Measurements from ENCODE around the gene TSSC4.

TSSC4 gene

DNA sequence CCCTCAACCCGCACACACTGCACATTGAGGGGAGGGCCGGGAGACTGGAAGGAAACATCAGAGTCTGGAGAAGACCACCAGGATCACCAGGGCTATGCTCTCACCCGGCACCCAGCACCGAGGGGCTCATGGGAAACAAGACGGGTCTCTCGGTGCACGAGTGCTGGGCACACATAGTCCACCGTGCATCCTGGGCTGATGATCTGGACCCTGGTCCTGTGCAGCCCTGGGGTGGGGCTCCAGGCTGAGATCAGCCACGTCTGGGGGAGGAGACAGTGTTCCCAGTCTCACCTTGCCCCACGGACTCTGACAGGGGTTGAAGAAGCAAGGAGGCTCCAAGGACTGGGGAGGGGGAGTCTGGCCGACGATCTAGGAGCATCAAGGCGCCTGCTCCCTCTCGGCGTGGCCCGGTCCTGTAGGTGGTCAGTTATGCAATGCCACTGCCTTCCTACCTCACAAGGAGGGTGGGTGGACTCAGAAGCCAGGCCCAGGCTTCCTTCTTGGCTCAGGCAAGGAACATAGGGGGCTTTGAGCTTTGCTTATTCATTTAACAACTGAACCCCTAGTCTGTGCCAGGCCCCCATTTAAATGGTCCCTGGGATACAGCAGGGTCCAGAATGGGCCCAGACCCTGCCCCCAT is 34.9 kb upstream of the TSSC4 start:
- no peaks in the 10 kb centered on the region for H3K79me2 ChIP-seq (ENCODE audit: control insufficient read depth, low read length)
- no peaks in the 10 kb centered on the region for H4K20me1 ChIP-seq (ENCODE audit: control insufficient read depth, insufficient read depth, low read depth, low read length)
- H3K9me3 ChIP-seq (ENCODE audit: control insufficient read depth, insufficient read depth, low read length) = no peaks in the 10 kb centered on the region
- H3K4me1 ChIP-seq (ENCODE audit: control insufficient read depth, low read length) = no peaks in the 10 kb centered on the region
- H3K27ac ChIP-seq (ENCODE audit: low read depth, low read length) = no peak overlapping the region
- no peaks in the 10 kb centered on the region for H3K9me2 ChIP-seq (replicated peaks; ENCODE audit: control insufficient read depth, low read length)
- H3K27me3 ChIP-seq (ENCODE audit: control insufficient read depth, low read length) = peaks cover 7% of the 10 kb centered on the region; the same call in 1 of the 2 replicates
- H3K4me2 ChIP-seq (ENCODE audit: low read length) = no peak overlapping the region
- no peaks in the 10 kb centered on the region for H3K36me3 ChIP-seq (ENCODE audit: control insufficient read depth, low read length)
- no peak for TF ChIP-seq EZH2phosphoT487 (IDR thresholded peaks at IDR 0.05; ENCODE audit: borderline replicate concordance, low read length)
- TF ChIP-seq, protein P1, sequence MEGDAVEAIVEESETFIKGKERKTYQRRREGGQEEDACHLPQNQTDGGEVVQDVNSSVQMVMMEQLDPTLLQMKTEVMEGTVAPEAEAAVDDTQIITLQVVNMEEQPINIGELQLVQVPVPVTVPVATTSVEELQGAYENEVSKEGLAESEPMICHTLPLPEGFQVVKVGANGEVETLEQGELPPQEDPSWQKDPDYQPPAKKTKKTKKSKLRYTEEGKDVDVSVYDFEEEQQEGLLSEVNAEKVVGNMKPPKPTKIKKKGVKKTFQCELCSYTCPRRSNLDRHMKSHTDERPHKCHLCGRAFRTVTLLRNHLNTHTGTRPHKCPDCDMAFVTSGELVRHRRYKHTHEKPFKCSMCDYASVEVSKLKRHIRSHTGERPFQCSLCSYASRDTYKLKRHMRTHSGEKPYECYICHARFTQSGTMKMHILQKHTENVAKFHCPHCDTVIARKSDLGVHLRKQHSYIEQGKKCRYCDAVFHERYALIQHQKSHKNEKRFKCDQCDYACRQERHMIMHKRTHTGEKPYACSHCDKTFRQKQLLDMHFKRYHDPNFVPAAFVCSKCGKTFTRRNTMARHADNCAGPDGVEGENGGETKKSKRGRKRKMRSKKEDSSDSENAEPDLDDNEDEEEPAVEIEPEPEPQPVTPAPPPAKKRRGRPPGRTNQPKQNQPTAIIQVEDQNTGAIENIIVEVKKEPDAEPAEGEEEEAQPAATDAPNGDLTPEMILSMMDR (IDR thresholded peaks at IDR 0.05; ENCODE audit: low read depth, low read length, poor library complexity, severe bottlenecking) = no peak
- H3K4me3 ChIP-seq (ENCODE audit: low read length) = no peak overlapping the region
- H3F3A ChIP-seq (ENCODE audit: control insufficient read depth, insufficient read depth) = no peaks in the 10 kb centered on the region

DNA sequence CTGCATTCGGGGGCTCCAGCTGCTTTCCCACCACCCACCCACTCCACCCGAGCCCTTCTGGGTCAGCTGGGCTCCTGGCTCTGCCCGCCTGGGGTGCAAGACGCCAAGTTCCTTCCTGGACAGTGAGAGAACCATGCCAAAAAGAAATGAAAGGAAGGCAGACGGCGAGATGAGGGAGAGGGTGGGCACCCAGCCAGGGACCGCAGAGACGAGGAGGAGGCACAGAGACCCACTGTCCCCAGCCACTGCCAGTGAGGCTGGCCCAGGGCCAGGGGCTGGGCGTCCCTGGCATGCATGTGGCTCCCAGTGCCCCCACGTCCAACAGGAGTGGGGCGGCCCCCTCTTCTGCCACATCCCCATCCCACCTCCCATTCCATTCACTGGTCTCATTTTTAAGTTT is 34.3 kb upstream of the TSSC4 start:
- H3K27ac ChIP-seq (ENCODE audit: low read depth, low read length) = no peak overlapping the region
- H3K4me2 ChIP-seq (ENCODE audit: low read length) = no peak overlapping the region
- peaks cover 7% of the 10 kb centered on the region; the same call in 1 of the 2 replicates for H3K27me3 ChIP-seq (ENCODE audit: control insufficient read depth, low read length)
- no peaks in the 10 kb centered on the region for H3K36me3 ChIP-seq (ENCODE audit: control insufficient read depth, low read length)
- no peaks in the 10 kb centered on the region for H3K9me2 ChIP-seq (replicated peaks; ENCODE audit: control insufficient read depth, low read length)
- H4K20me1 ChIP-seq (ENCODE audit: control insufficient read depth, insufficient read depth, low read depth, low read length) = no peaks in the 10 kb centered on the region
- no peaks in the 10 kb centered on the region for H3K79me2 ChIP-seq (ENCODE audit: control insufficient read depth, low read length)
- no peaks in the 10 kb centered on the region for H3K4me1 ChIP-seq (ENCODE audit: control insufficient read depth, low read length)
- H3F3A ChIP-seq (ENCODE audit: control insufficient read depth, insufficient read depth) = no peaks in the 10 kb centered on the region
- no peaks in the 10 kb centered on the region for H3K9me3 ChIP-seq (ENCODE audit: control insufficient read depth, insufficient read depth, low read length)
- no peak overlapping the region for H3K4me3 ChIP-seq (ENCODE audit: low read length)
- TF ChIP-seq EZH2phosphoT487 (IDR thresholded peaks at IDR 0.05; ENCODE audit: borderline replicate concordance, low read length) = no peak
- TF ChIP-seq, protein P1 (IDR thresholded peaks at IDR 0.05; ENCODE audit: low read depth, low read length, poor library complexity, severe bottlenecking) = no peak

DNA sequence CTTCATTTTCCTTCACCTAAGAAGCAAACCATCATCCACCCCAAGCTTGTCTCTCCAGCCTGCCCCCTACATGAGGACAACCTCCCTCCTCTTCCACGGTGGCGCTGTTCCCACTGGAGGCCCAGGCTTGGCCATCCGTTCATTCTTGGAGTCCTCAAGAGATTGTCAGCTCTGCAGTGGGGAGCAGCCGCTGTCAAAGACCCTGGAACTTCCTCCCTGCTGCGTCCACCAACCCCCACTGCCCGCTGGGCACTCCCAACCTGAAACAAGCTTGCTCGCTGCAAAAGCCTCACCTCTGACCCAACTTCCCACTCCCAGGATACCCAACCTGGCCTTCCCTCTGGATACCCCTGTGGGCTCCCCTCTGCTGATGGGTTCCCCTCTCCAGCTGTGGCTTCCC is 33.8 kb upstream of the TSSC4 start:
- no peaks in the 10 kb centered on the region for H4K20me1 ChIP-seq (ENCODE audit: control insufficient read depth, insufficient read depth, low read depth, low read length)
- no peaks in the 10 kb centered on the region for H3K79me2 ChIP-seq (ENCODE audit: control insufficient read depth, low read length)
- H3K36me3 ChIP-seq (ENCODE audit: control insufficient read depth, low read length) = no peaks in the 10 kb centered on the region
- TF ChIP-seq, protein P1 (IDR thresholded peaks at IDR 0.05; ENCODE audit: low read depth, low read length, poor library complexity, severe bottlenecking) = no peak
- no peak for TF ChIP-seq EZH2phosphoT487 (IDR thresholded peaks at IDR 0.05; ENCODE audit: borderline replicate concordance, low read length)
- H3K4me3 ChIP-seq (ENCODE audit: low read length) = no peak overlapping the region
- H3K4me2 ChIP-seq (ENCODE audit: low read length) = no peak overlapping the region
- peaks cover 4% of the 10 kb centered on the region; the same call in 1 of the 2 replicates for H3K27me3 ChIP-seq (ENCODE audit: control insufficient read depth, low read length)
- no peaks in the 10 kb centered on the region for H3K9me2 ChIP-seq (replicated peaks; ENCODE audit: control insufficient read depth, low read length)
- no peak overlapping the region for H3K27ac ChIP-seq (ENCODE audit: low read depth, low read length)
- no peaks in the 10 kb centered on the region for H3K4me1 ChIP-seq (ENCODE audit: control insufficient read depth, low read length)
- H3F3A ChIP-seq (ENCODE audit: control insufficient read depth, insufficient read depth) = no peaks in the 10 kb centered on the region
- no peaks in the 10 kb centered on the region for H3K9me3 ChIP-seq (ENCODE audit: control insufficient read depth, insufficient read depth, low read length)

Measured in DOHH2 (cell line).